ENCODE measurements around the gene CALML5.

DNA sequence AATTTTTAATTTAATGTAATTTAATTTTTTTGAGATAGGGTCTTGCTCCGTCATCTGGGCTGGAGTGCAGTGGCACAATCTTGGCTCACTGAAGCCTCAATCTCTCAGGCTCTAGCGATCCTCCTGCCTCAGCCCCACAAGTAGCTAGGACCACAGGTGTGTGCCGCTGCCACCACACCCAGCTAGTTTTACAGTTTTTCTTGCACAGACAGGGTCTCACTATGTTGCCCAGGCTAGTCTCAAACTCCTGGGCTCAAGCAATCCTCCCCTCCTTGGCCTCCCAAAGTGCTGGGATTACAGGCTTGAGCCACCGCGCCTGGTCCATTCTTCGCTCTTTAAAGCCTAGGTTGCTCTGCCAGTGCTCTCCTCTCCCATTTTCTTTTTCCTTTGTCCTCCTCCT lies 38.3 kb upstream of the CALML5 start:
- TF ChIP-seq, protein P1, sequence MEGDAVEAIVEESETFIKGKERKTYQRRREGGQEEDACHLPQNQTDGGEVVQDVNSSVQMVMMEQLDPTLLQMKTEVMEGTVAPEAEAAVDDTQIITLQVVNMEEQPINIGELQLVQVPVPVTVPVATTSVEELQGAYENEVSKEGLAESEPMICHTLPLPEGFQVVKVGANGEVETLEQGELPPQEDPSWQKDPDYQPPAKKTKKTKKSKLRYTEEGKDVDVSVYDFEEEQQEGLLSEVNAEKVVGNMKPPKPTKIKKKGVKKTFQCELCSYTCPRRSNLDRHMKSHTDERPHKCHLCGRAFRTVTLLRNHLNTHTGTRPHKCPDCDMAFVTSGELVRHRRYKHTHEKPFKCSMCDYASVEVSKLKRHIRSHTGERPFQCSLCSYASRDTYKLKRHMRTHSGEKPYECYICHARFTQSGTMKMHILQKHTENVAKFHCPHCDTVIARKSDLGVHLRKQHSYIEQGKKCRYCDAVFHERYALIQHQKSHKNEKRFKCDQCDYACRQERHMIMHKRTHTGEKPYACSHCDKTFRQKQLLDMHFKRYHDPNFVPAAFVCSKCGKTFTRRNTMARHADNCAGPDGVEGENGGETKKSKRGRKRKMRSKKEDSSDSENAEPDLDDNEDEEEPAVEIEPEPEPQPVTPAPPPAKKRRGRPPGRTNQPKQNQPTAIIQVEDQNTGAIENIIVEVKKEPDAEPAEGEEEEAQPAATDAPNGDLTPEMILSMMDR (IDR thresholded peaks at IDR 0.05; ENCODE audit: insufficient read depth, low read length, poor library complexity, severe bottlenecking) = no peak
- no peak for TF ChIP-seq EZH2phosphoT487 (conservative IDR thresholded peaks at IDR 0.05; ENCODE audit: low read length)
